Measurements from ENCODE around the gene CPE.
"Not testable (repeated sequence)": the region's sequence is repeated elsewhere in the genome, so short reads cannot be mapped to it uniquely, and the experiment has no call there.

The CPE gene

DNA sequence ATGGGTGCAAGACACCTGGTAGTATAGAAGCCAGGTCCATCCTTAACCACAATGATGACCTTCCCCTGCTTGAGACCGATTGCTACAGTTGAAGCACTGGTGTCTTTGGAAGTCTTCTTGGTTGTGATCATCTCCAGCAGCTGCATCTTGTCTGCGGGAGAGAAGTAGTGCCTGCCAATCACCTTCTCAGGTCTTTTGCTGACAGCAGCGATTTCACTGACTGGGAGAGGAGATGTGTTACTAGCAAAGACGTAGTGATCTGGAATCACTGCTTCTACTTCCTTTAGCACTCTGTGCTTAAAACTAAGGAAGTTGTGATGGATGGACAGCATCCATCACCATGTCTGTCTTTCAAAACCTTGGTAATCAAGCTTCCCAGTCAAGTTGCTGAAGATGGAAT lies 25.9 kb downstream of the CPE start:
- DNase-seq (ENCODE audit: low spot score): no peak

GRCh38 chr4:165410214-165410613 lies 31.4 kb downstream of the CPE start:
- no peak for DNase-seq (ENCODE audit: low spot score)

GRCh38 chr4:165415910-165416309 lies 37.1 kb downstream of the CPE start:
- DNase-seq (ENCODE audit: low spot score): no peak

DNA sequence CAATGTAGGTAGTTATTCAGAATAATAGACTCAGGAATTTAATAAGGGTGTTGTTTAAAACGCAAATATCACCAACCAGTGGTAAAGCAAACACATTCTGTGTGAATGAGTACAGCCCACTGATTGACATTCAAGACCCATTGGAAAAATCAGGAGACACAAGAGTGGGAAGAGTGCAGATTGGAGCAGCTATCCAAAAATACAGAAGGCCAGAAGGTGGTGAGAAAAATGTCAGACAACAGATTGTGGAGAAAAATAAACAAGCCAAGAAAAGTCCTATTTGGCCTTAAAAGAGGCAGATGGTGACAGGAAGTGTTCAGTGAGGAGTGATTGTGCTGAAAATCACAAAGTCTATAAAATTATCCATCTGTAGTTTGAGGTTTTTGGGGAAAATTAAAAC lies 39.3 kb downstream of the CPE start:
- DNase-seq (ENCODE audit: low spot score): no peak

GRCh38 chr4:165425629-165426028 lies 46.8 kb downstream of the CPE start:
- no peak for DNase-seq (ENCODE audit: low spot score)

DNA sequence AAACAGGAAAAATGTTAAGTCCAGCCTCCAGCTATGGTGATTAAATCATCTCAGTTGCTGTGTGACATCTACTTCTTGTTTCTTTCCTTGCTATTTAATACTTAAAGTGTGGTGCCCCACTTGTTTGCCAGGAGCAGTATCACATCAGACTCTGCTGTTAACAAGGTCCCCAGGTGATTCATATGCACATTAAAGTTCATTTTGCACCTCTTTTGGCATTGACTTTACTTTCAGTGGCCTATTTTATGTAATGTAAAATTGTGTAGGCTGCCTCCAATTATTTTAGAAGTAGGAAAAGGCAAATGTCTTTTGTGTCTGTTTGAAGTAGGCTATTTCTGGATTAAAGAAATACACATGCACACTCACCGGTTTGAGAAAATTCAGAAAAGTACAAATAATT lies 47.5 kb downstream of the CPE start:
- no peak for DNase-seq (ENCODE audit: low spot score)

- DNase-seq (ENCODE audit: low spot score): no peak
Measured at GRCh38 chr4:165426823-165427222, 48.0 kb downstream of the CPE start.

GRCh38 chr4:165428957-165429356 lies 50.1 kb downstream of the CPE start:
- DNase-seq (ENCODE audit: low spot score): no peak

GRCh38 chr4:165433529-165433928 lies 54.7 kb downstream of the CPE start:
- DNase-seq (ENCODE audit: low spot score): no peak

- no peak for DNase-seq (ENCODE audit: low spot score)
Measured at GRCh38 chr4:165437691-165438090, 58.9 kb downstream of the CPE start.

DNA sequence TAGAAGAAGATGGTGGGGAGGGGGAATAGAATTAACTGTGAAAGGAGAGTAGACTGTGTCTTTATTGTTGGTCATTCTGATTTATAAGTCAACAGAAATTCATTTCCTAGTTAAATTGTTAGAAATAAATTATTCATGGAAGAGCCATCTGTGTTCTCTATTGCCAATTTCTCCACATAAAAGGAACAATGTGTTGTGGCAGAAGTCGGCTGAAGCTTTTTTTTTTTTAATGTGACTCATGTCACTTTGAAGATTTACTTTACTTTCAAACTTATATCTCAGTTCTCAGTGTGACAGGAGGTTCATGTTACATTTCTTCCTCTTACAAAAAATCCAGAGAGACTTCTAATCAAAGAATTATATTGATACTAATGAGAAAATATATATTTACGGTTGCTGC lies 60.5 kb downstream of the CPE start:
- no peak for DNase-seq (ENCODE audit: low spot score)

- no peak for DNase-seq (ENCODE audit: low spot score)
Measured at GRCh38 chr4:165439981-165440380, 61.2 kb downstream of the CPE start.

- no peak for DNase-seq (ENCODE audit: low spot score)
Measured at GRCh38 chr4:165440415-165441158, 61.8 kb downstream of the CPE start.

GRCh38 chr4:165443276-165443675 lies 64.5 kb downstream of the CPE start:
- no peak for DNase-seq (ENCODE audit: low spot score)

- no peak for DNase-seq (ENCODE audit: low spot score)
Measured at GRCh38 chr4:165448700-165449099, 69.9 kb downstream of the CPE start.

DNA sequence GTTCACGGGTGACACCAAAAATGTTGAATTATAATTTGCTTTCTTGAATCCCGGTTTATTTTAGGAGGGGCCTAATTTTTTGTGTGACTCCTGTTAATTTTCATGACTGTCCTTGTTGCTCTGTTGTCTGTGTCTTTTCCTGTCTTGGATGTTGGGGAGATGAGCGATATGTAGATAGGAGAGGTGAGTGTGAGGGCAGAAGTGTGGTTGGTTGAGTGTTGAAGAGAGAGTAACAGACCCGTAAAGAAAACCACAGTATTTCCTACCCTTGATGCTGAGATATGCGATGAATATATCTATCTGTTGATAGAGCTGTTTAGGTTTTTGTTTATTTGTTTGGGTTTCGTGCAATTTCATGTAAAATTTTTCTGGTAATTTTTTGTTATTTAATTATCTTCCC lies 70.5 kb downstream of the CPE start:
- DNase-seq (ENCODE audit: low spot score): no peak

DNA sequence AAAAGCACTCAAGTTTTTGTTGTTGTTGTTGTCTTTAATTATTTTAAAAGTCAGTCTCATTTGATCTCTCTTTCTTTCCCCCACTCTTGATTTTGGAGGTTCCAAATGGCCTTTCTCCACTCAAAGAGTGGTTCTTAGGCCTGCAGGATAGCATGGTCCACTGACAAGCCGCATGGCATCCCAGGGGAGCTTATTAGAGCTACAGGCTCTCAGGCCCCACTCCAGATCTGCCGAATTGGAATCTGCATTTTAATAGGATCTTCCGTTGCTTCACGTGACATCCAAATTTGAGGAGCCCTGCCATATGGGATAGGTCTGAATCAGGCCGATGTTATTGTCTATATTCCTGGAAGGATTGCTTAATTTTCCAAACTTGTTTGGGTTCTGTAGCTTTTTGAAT lies 72.1 kb downstream of the CPE start:
- DNase-seq (ENCODE audit: low spot score): no peak

DNA sequence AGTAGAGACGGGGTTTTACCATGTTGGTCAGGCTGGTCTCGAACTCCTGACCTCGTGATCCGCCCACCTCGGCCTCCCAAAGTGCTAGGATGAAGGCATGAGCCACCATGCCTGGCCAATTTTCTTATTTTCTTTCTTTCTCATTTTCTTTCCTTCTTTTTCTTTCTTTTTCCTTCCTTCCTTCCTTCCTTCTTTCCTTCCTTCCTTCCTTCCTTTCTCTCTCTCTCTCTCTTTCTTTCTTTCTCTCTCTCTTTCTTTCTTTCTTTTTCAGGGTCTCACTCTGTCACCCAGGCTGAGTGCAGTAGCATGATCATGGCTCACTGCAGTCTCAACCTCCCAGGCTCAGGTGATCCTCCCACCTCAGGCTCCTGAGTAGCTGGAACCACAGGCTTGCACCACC lies 74.3 kb downstream of the CPE start:
- not testable (repeated sequence) for DNase-seq (ENCODE audit: low spot score)

- DNase-seq (ENCODE audit: low spot score): no peak
Measured at GRCh38 chr4:165454426-165454825, 75.6 kb downstream of the CPE start.

- no peak for DNase-seq (ENCODE audit: low spot score)
Measured at GRCh38 chr4:165457793-165458192, 79.0 kb downstream of the CPE start.

GRCh38 chr4:165458471-165458870 lies 79.7 kb downstream of the CPE start:
- no peak for DNase-seq (ENCODE audit: low spot score)

GRCh38 chr4:165461159-165461821 lies 82.5 kb downstream of the CPE start:
- no peak for DNase-seq (ENCODE audit: low spot score)

DNA sequence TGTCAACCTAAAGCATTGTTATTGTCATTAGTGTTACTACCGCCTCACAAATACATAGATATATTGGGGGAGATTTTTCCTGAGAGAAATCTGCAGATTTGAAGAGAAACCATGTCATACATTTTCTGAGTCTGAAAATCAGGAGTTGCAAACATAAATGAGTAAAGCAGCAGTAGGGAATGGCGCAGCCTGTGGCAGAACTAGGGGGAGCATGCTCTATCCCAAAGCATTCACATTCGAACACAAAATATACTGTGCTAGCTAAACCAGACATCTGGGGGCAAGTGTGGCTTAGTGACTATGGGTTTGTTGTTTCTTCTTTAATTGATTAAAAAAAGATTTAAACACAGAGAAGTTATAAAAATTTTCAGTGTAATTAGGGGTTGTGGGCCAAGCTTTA lies 83.2 kb downstream of the CPE start:
- no peak for DNase-seq (ENCODE audit: low spot score)

- DNase-seq (ENCODE audit: low spot score): no peak
Measured at GRCh38 chr4:165464376-165464775, 85.6 kb downstream of the CPE start.
